GM19043 (cell line): ENCODE results near the gene RBM15B.
A peak's percentile ranks its signal among the peaks of the same experiment; 100 is the strongest.

Experiments
- ATAC-seq: cut with Tn5 transposase; IDR thresholded peaks from one replicate; pipeline ENCODE4 v1.9.1; 2021; ENCODE audit warnings: low read depth; ENCODE audit not compliant: unreplicated experiment

Gene RBM15B

DNA sequence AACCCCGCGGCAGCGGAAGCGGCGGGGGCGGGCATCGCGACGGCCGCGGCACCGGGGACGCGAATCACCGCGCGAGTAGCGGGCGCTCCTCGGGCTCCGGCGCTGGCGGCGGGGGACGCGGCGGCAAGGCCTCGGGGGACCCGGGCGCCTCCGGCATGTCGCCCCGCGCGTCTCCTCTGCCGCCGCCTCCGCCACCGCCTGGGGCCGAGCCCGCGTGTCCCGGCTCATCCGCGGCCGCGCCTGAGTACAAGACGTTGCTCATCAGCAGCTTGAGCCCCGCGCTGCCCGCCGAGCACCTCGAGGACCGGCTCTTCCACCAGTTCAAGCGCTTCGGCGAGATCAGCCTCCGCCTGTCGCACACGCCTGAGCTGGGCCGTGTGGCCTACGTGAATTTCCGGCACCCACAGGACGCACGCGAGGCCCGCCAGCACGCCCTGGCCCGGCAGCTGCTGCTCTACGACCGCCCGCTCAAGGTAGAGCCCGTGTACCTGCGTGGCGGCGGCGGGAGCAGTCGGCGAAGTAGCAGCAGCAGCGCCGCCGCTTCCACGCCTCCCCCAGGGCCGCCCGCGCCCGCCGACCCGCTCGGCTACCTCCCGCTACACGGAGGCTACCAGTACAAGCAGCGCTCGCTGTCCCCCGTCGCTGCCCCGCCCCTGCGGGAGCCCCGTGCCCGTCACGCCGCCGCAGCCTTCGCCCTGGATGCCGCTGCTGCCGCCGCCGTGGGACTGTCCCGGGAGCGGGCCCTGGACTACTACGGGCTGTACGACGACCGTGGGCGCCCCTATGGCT is 675 bp downstream of the RBM15B start:
- peak; percentile 1 for ATAC-seq

DNA sequence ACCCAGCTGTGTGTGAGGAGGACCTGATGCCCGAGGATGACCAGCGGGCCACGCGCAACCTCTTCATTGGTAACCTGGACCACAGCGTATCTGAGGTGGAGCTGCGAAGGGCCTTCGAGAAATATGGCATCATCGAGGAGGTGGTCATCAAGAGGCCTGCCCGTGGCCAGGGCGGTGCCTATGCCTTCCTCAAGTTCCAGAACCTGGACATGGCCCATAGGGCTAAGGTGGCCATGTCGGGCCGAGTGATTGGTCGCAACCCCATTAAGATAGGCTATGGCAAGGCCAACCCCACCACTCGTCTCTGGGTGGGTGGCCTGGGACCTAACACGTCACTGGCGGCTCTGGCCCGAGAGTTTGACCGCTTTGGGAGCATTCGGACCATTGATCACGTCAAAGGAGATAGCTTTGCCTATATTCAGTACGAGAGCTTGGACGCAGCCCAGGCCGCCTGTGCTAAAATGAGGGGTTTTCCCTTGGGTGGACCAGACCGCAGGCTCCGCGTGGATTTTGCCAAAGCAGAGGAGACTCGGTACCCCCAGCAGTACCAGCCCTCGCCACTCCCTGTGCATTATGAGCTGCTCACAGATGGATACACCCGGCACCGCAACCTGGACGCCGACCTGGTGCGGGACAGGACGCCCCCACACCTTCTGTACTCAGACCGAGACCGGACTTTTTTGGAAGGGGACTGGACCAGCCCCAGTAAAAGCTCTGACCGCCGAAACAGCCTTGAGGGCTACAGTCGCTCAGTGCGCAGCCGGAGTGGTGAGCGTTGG is 1.5 kb downstream of the RBM15B start:
- ATAC-seq: no peak

DNA sequence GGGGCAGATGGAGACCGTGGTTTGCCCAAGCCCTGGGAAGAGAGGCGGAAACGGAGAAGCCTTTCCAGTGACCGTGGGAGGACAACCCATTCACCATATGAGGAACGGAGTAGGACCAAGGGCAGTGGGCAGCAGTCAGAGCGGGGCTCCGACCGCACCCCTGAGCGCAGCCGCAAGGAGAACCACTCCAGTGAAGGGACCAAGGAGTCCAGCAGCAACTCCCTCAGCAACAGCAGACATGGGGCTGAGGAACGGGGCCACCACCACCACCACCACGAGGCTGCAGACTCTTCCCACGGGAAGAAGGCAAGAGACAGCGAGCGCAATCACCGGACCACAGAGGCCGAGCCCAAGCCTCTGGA is 2.0 kb downstream of the RBM15B start:
- no peak for ATAC-seq

DNA sequence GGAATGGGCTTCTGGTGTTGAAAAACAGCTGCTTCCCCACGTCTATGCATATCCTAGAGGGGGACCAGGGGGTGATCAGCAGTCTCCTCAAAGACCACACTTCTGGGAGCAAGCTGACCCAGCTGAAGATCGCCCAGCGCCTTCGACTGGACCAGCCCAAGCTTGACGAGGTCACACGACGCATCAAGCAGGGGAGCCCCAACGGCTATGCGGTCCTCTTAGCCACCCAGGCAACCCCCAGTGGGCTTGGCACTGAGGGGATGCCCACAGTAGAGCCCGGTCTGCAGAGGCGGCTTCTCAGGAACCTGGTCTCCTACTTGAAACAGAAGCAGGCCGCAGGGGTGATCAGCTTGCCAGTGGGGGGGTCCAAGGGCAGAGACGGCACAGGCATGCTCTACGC is 2.5 kb downstream of the RBM15B start:
- no peak for ATAC-seq

DNA sequence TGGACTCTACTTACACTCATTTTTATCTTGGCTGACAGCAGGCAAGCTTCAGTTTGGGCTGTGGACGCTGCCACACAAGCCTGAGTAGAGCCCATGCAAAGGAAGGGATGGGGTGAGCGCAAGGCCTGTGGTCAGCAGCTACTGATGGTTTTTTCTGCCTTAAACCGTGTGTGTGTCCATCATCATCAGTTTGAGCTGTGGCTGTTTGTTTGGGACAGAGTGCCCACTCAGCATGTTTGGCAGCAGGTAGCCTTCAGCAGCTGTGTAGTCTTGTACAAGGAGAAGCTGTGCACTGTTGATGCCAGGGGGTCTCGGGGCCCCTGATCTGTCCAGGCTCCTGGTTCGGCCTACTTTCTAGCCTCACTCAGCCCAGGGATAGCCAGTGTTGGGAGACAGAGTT is 3.5 kb downstream of the RBM15B start:
- ATAC-seq: no peak

DNA sequence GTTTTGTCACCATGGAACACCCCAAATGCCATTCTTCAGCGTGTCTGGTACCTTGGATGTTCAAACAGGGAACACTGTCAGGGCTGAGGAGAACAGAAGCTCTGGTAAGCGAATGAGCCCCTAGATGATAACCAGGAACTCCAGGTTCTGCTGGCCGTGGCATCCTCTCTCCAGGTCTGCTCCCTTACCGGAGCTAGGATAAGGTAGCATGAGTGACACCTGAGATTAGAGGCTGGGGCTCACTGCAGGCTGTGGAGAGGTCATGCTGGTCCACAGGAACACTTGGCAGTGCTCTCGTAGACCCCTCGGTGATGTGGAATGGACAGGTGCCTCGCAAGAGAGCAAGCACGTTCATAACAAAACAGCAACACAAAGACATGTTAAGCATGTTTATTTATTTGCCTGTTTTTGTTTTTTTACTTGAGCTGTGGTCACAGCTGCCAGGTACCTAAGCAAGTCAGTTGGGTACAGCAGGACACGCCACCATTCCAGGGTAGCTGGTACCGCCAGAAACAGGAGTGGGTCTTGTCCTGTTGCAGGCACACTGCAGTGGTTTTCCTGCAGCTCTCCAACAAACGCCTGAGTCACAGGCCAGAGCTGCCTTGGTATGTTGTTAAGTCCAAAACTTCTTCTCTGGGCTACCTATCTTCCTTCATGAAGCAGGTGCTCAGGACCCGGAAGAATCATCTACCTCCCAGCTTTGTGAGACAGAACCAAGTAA is 4.6 kb downstream of the RBM15B start:
- no peak for ATAC-seq

DNA sequence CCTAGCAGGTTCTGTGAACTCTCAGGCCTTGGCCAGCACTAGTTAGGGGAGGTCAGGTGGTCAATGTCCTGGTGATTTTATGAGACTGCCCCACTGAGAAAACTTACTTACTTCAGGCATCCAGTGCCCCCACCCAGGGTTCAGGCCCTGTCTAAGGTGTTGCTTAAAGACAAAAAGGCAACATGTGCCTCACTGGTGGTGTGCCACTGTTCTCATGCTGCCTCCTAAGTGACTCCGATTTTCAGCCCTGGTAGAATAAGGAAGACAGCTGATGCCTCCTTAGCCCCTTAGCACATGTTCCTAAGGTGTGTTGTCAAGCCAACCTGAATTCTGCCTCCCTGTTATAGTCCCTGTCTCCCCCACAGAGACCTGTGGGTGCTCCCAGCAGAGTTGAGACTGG is 5.3 kb downstream of the RBM15B start:
- ATAC-seq: no peak

DNA sequence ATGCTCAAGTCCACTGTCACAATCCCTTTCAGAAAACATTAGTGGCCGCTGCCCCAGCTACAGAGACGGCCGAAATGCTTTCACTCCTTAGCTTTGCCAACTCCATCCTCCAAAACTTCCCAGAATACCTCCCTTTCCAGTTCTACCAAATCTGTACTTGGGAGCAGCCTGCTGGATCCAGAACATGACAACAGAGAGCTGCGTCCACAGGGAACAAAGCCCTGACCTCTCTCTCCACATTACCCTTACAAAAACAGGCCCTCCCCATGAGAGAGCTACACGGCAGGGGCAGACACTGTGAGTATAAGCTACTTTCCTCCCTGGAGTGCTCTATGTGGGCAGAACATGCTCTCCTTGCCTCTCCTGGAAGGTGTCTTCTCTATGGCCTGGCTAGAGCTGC is 6.3 kb downstream of the RBM15B start:
- ATAC-seq: no peak

DNA sequence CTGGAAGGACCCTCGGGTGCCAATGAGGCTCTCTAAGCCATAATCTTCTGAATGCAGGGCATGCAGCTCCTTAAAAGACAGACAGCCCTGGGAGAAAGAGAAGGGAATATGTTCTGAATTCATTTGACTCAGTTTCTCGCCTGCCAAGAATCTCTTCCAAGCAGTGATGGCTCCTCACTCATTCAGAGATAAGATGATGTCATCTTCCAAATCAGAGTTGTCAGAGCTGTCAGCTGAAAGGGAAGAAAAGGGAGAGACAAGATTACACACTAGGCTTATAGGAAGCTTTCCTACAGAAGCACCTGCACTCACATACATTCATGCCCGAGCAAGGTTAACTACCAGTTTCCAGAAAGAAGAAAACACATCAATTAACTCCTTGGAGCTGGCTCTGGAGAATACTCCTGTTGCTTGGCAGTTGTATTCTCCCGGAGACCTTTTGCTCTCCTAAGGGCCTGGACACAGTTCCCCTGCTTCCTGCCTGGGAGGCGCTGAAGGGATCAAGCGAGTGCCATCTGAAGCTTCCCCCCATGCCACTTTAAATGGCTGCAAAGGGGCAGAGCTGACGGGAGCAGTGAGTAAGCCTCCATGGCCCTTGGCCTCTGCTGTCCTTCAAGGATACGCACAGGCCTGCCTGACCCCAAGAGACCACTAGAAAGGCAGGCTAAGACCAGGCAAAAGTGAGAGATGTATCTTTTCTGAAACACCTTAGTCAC is 7.7 kb downstream of the RBM15B start:
- ATAC-seq: no peak

DNA sequence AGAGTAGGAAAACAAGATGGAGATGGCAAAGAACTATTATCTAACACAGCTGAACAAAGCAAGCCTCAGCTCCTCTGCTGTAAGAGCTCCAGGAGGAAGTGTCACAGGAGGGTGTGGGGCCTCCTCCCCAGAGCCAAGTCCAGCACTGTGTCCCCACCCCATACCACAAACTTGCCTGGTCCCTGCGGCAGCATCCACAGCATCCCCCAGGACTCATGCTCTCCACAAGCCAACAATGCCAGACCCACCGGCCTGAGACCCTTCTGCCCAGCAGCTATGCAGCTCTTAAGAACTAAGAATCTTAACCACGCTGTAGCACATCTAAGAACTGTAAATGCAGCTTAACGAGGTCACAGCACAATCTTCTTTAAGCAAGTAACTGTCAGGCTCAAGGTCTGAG is 9.1 kb downstream of the RBM15B start:
- ATAC-seq: no peak

DNA sequence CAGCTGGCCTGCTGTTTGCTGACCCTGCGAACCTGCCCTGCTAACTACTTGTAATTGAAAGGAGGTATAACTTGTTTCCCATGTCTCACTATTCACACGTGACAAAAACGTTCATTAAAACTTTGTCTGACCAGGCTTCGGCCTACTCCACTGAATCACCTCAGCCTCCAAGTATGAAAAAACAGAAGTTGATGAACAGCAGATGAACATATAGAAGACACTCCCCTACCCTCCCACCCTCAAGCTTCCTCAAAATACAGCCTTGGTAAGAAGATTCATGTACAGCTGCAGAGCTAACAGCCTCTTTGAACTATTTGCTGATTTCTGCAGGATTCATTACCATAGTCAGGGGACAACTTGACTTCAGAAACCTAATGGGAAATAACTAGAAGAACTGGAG is 10.7 kb downstream of the RBM15B start:
- no peak for ATAC-seq

DNA sequence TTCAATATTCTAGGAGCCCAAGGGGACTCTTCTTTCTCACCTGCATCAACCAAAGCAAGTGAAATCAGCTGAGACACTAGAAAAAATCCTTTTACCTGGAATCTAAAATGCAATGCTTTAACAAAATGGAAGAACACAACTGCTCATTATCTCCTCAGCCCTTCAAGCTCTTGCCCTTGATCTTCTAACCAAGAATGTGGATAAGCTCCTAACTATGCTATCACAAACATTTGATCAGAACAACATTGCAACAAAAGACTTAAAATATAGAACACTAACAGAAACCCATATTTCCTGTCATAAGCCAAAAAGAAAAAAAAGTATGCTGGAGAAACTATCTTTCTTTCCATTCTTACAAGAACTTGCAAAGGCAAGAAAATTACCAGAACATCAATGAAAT is 12.6 kb downstream of the RBM15B start:
- ATAC-seq: no peak

DNA sequence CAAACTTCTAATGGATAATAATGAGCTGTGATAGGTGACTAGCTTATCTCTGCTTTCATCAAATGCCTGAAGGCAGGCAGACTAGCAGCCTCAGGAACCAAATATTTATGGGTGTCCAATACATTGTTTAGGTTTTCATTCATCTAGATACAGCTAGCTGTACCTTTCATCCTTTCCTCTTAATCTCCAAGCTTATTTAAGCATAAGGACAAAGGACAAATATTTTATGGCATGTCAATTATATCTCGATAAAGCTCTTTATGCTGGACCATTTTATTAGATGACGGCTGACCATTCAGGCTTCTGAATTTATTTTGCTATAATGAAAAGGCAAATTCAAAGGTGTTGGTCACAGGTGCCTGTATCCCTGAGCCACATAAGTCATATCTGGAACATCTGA is 16.9 kb downstream of the RBM15B start:
- no peak for ATAC-seq

DNA sequence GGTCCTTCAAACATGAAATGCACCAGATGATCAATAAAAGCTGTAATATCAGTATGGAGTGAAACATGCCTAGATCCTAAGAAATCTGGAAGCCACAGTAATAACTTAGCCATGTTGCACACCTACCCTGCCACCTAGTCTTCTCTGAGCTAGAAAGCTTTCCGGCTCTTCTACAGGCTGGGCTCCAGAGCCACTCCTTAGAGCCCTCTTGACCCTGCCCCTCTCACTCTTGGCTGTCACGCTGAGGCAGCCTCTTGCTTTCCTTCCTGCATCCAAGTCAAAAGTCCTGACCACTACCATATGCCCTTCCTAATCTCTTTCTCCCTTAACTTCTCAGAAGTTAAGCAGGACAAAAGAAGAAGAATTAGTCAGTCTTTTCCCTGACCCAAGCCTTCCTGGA is 17.7 kb downstream of the RBM15B start:
- no peak for ATAC-seq

DNA sequence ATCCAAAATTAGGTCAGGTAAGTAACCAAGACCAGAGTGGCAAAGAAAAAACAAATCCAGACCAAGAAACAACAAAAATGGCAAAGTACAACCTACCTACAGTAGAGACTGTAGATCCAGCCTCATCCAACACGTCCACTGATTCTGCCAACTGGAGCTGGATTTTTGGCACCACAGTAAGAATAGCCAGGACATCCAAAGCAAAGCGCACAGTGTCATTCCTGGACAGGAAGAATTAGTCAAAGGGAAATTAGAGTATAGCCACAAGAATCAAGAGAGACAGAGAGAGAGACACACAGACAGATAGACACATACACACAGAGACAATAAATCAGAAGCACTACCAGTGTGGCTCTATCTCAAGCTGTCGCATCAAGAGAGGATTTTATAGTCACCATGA is 31.1 kb downstream of the RBM15B start:
- no peak for ATAC-seq

DNA sequence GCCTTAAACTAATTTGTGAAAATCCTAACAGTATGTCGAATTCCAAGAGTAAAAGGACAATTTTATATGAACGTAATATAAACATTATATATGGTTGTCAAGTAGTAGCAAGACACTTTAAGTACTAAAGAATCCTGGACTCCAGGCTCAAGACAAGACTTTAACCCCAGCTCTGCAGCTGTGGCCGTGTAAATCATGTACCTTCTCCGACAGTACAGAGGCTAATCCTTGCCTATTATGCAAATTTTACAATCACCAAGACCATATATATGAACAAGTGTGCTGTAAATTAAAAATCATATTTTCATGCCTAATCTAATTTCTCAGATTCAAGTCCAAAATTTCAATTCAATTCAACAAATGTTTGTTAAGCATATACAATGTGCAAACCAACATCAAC is 35.8 kb downstream of the RBM15B start:
- no peak for ATAC-seq

DNA sequence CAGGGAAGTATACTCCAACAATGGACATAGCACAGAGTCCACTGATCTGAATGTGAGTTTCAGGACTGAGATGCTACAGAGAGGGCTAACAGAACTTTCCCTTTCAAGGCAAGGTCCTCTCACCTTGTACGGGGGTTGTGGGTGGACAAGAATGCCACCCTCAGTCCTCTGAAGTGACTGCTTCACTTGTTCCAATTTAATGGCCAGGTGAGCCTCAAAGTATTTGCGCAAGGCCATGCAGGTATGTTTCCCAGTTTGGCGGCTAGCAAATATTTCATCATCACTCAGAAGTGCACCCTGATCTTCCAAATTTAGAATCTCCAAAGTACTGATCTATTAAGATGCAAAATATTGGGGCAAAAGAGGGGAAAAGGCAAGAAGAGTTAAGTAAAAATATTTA is 38.1 kb downstream of the RBM15B start:
- no peak for ATAC-seq

DNA sequence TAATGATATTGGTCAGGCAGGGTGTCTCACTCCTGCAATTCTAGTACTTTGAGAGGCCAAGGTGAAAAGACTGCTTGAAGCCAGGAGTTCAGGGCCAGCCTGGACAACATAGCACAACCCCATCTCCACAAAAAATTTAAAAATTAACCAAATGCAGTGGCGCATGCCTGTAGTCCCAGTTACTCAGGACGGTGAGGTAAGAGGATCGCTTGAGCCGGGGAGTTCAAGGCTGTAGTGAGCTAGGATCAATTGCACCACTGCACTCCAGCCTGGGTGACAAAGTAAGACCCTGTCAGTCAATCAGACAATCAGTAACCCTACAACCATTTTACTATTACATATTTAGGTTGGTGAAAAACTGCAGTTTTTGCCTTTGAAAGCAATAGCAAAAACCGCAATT is 43.0 kb downstream of the RBM15B start:
- no peak for ATAC-seq

DNA sequence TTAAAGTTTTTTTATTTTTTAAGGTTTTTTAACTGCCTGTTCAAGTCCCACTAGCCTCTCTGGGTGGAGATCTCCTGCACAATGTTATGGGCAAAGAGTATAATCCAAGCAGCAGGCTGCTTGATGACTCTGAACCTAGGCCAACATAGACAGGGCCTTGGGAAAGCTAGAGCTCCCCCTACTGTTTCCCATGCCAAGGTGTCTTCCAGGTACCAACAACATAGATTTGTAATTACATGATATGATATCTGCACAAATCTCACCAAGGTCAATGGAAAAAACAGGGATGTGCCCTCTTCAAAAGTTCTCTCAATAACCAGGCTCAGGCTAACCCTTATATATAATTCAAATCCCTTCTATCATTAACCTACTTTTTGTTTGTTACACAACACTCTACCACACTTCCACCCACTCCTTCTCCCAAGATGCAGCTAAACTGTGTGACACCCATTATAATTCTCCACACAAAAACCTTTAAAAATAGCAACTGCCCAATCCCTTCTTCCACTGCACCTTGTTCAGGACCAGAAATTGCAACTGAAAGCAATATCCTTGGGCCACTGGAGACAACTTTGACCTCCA is 43.8 kb downstream of the RBM15B start:
- ATAC-seq: no peak

DNA sequence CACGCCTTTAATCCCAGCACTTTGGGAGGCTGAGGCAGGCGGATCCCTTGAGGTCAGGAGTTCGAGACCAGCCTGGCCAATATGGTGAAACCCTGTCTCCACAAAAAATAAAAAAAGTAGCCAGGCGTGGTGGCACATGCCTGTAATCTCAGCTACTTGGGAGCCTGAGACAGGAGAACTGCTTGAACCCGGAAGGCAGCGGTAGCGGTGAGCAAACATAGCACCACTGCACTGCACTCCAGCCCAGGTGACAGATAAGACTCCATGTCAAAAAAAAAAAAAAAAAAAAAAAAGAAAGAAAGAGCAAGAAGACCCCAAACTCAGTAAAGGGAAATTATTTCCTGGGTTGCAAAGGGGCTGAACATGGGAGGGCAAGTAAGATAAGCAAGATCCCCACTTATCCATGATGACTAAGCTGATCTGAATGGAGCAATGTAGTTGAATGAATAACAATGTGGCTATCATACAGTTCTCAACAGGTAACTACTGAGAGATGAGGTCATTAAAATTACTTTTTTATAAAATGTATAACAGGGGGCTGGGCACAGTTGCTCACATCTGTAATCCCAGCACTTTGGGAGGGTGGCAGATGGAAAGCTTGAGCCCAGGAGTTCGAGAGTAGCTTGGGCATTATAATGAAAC is 46.0 kb downstream of the RBM15B start:
- no peak for ATAC-seq
